ENCODE measurements around the gene PLOD3.
A peak's percentile ranks its signal among the peaks of the same experiment; 100 is the strongest.

The PLOD3 gene

DNA sequence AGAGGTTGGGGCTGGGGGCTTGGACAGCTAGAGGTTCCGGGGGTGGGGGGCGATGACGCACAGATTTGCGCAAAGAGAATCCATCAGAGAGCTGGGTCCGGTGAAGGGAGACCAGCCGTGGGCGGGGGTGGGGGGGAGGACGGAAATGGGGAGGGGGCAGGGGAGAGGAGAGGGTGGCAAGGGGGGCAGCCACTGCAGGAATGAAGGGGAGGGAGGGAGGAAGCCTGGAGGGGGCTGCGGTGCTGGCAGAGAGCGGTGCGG, 50.8 kb downstream of the PLOD3 start:
- CTCF ChIA-PET, result interaction anchor here (1.6 kb wide), 1 partner anchor 11 kb away, joined by 3 read pairs; no protein-coding TSS in a partner anchor

DNA sequence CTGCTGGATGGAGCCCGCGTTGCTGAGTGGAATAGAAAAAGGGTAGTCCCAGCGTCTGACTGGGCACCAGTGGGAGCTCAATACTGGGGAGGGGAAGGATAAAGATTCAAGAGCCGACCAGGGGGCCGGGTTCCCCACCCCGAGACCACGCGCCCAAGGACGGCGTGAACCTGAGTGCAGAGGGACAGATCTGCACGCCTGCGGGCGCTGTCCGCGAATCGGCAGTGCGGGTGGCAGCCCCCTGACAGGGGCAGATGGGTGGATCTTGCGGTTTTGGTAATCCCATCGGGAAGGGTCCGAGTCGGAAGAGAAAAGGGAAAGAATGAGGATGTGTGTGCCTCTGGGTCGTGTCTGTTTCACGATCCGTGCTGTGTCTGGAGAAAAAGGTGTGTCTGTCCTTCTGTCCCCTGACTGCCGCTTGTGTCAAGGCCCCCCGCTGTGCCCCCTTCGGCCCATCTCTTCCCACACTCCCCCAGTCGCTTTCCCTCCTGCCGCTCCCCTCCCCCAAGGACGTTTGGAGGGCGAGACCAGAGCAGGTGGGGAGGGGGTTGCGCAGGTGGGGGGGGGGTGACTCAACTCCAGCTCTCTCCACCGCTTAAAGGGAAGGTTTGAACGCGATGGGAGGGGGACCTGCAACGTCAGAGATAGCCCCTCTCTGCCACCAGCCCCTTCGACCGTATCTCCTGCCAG, 51.3 kb downstream of the PLOD3 start:
- ChIA-PET CTCF (interaction anchor here (1.1 to 2.7 kb wide), 7 partner anchors 8 to 78 kb away, joined by 3 to 28 read pairs (median 5); partner anchors contain the start of gene AP1S1), POLR2A (interaction anchor here (1.4 kb wide), 1 partner anchor 52 kb away, joined by 5 read pairs; the partner anchor contains the start of genes PLOD3 and ZNHIT1)
- no peak for TF ChIP-seq CTCF (IDR thresholded peaks at IDR 0.05; ENCODE audit: insufficient read depth, low read length, missing control alignments)
- no peak for DNase-seq (ENCODE audit: low read depth, low spot score)
- H3K4me3 ChIP-seq (ENCODE audit: low read depth, low read length), result peak overlapping the region; percentile 13

More for the DNA sequence above, 50.8 kb downstream of the PLOD3 start:
- DNase-seq (ENCODE audit: low read depth, low spot score), result no peak
- H3K4me3 ChIP-seq (ENCODE audit: low read depth, low read length), result no peak overlapping the region
- no peak for TF ChIP-seq CTCF (IDR thresholded peaks at IDR 0.05; ENCODE audit: insufficient read depth, low read length, missing control alignments)
- POLR2A ChIA-PET, result no interaction called here

- ChIA-PET POLR2A (interaction anchor here (1.4 kb wide), 1 partner anchor 52 kb away, joined by 5 read pairs; the partner anchor contains the start of genes PLOD3 and ZNHIT1), CTCF (interaction anchor here (1.1 to 2.7 kb wide), 9 partner anchors 8 to 87 kb away, joined by 3 to 28 read pairs (median 4); partner anchors contain the start of gene AP1S1)
- peak within 1 kb of the TSS; percentile 13 for H3K4me3 ChIP-seq (ENCODE audit: low read depth, low read length)
- no peak for TF ChIP-seq CTCF (IDR thresholded peaks at IDR 0.05; ENCODE audit: insufficient read depth, low read length, missing control alignments)
- DNase-seq (ENCODE audit: low read depth, low spot score), result no peak
Measured at GRCh38 chr7:101165075-101165957, 52.1 kb downstream of the PLOD3 start, which contains the start of gene VGF. TSS of gene VGF (minus strand) at chr7:101165569. CDS start at chr7:101164843, 726 bp downstream.

DNA sequence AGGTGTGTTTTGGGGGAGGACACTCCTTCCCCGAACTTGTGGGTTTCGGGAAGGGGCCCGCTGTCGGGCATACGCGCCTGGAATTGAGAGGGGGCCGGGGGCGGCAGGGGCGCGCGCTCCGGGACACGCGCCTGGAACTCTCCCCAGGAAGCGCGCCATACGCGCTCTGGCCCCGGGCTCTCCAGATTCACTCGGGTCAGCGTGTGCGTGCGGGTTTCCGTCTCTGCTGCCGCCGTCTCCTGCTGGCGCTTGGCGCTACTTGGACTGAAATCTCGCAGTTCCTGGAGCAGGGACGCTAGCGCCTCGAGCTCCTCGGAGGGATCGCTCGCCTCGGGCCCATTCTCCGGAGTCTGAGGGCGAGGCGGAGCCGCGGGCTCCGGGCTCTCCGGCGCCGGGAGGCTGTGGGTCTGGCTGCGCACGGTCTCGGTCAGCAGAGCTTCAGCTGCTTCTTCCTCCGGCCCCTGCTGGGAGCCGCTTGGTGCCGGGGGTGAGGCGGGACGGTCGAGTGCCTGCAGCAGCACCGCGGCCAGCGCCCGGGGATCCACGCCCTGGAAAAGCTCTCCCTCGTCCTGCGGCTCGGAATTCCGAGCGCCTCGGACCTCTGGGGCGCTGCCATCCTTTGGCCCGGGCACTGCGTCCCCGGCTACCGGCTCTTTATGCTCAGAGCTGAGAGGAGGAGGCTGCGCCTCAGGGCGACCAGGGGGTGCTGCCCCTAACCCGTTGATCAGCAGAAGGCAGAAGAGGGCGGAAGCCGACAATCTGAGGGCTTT, 53.1 kb downstream of the PLOD3 start:
- TF ChIP-seq CTCF (IDR thresholded peaks at IDR 0.05; ENCODE audit: insufficient read depth, low read length, missing control alignments), result no peak
- no peak for DNase-seq (ENCODE audit: low read depth, low spot score)
- ChIA-PET POLR2A (no interaction called here), CTCF (interaction anchor here (0.9 to 2.7 kb wide), 6 partner anchors 21 to 119 kb away, joined by 3 to 28 read pairs (median 5); partner anchors contain the start of gene FIS1)
- peak overlapping the region; percentile 8; the same call in 1 of the 2 replicates for H3K4me3 ChIP-seq (ENCODE audit: low read depth, low read length)

- TF ChIP-seq CTCF (IDR thresholded peaks at IDR 0.05; ENCODE audit: insufficient read depth, low read length, missing control alignments), result no peak
- no peak for DNase-seq (ENCODE audit: low read depth, low spot score)
- CTCF ChIA-PET, result interaction anchor here (0.8 to 2.7 kb wide), 9 partner anchors 19 to 119 kb away, joined by 3 to 28 read pairs (median 4); partner anchors contain the start of gene FIS1
- H3K4me3 ChIP-seq (ENCODE audit: low read depth, low read length), result peak overlapping the region; percentile 38
- POLR2A ChIA-PET, result no interaction called here
Measured at GRCh38 chr7:101163279-101164070, 53.9 kb downstream of the PLOD3 start.
